ENCODE data around the gene CST5.

DNA sequence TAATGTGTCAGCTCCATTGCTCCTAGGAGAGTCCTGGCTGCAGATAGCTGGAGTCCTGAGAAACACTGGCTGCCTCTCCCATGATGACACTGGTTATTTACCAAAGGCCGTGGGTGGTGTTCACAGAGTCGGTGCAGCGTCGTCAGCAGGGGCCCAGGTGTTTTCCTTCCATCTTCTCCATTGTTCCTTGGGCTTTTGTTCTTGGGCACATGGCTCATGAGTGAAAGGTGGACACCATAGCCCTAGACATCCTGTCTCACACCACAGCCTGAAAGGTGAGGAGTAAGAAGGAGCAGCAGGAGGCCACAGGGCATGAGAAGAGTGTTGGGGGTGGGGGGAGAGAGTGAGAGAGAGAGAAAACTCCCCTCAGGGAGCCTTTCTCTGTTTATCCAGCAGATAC is 9.1 kb downstream of the CST5 start:
- TF ChIP-seq, protein P1, sequence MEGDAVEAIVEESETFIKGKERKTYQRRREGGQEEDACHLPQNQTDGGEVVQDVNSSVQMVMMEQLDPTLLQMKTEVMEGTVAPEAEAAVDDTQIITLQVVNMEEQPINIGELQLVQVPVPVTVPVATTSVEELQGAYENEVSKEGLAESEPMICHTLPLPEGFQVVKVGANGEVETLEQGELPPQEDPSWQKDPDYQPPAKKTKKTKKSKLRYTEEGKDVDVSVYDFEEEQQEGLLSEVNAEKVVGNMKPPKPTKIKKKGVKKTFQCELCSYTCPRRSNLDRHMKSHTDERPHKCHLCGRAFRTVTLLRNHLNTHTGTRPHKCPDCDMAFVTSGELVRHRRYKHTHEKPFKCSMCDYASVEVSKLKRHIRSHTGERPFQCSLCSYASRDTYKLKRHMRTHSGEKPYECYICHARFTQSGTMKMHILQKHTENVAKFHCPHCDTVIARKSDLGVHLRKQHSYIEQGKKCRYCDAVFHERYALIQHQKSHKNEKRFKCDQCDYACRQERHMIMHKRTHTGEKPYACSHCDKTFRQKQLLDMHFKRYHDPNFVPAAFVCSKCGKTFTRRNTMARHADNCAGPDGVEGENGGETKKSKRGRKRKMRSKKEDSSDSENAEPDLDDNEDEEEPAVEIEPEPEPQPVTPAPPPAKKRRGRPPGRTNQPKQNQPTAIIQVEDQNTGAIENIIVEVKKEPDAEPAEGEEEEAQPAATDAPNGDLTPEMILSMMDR (optimal IDR thresholded peaks at IDR 0.05 in 1 of 3, IDR thresholded peaks at IDR 0.05 in 1 of 3, conservative IDR thresholded peaks at IDR 0.05 in 1 of 3; ENCODE audit: extremely low read depth in 1 of 3, insufficient read depth in 2 of 3, low read length in 3 of 3) = no peak
- TF ChIP-seq EZH2 (IDR thresholded peaks at IDR 0.05; ENCODE audit: low read length) = no peak

All from keratinocyte (primary cell).